Activated T-cell treated with anti-CD3 and anti-CD28 coated beads, Interleukin-2, amount 50 U/mL, for 1 hour (primary cell): ENCODE results near the gene ANKMY1.

Experiments
- DNase-seq: peaks from one replicate; pipeline ENCODE4 v3.0.0-alpha.2; 2020

ANKMY1 gene

DNA sequence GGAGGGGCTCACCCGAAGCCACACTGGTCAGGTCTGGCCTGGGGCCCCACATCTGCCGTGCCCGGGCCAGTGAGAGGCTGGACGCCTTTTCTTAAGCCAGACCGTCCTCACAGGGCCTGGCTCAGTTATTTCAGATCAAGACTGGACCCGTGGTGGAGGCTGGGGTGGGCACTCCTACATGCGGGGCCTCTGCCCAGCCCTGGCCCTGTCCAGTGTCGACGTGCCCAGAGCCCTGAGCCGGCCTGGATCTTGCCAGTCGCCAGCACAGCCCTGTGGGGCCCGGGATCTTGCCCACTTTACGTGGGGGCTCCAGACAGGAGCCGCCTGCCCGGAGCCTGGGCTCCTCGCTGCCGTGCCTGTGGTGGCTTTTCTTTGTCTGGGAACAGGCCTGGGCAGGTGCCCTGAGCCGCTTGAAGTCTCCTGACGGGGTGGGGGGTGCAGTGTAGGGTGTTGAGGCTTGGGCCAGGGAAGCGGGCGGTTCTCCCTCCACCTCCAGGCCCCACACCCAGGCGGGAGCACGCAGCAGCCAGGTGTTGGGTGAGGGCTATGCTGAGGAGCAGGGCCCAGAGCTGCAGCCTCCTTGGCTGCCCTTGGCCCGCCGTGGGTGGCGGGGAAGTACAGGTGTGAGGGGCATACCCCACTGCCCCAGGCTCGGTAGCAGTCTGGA, 116.3 kb downstream of the ANKMY1 start:
- DNase-seq: no peak

DNA sequence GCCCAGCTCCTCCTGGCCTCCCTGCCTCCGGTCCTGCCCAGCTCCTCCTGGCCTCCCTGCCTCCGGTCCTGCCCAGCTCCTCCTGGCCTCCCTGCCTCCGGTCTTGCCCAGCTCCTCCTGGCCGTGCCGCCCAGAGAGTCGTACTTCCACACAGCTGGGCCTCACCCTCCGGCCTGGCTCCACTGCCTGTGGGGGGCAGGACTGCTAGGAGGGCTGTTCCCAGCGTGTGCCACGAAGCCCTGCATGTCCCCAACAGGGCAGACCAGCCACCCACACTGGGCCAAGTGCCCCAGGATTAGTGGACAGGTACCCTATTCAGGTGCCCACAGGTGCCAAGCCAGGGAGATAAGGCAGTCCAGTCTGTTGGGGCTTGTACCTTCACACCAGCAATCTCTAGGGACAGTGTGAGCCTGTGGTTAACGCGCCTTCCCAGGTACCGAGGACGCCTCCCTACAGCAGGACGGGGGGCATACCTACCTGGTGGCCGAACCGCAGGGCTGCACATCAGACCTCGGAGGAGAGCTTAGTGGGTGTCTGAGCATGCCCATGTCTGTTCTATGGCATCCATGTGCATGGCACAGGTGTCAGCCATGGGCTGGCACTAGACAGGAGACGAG, 117.0 kb downstream of the ANKMY1 start:
- DNase-seq: no peak

DNA sequence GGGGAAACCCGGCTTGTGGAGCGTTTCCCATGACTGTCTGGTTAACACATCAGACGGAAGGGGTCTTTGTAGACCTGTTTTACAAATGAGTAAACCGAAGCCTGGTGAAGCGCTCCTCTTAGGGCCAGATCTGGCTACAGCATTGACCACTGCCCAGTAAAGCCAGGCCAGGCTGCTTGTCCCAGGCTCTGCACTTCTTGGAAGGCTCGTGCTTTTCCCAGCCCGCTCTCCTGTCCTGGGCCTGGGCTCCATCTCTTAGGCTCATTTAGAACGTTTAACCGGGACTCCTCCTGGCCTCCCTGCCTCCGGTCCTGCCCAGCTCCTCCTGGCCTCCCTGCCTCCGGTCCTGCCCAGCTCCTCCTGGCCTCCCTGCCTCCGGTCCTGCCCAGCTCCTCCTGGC, 117.5 kb downstream of the ANKMY1 start:
- no peak for DNase-seq

DNA sequence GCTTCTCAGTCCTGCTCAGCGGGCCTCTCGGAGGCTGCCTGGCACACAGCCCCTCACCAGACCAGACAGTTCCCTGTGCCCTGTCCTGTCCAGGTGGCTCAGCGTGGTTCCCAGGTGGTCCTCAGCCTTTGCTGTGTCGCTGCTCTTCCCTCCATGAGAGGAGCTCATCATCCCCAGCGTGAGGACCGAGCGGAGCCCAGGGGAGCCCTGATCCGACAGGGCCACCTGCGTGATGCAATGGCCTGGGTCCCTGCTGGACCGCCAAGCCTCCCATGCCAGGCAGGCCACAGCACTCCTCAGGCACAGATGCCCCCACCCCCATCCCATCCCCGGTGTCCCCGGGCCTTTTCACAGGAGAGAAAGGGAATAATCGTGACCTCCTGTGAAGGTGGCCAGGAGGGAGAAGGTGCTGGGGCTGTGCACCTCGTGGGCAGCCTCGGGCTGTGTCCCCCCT, 118.1 kb downstream of the ANKMY1 start:
- DNase-seq: no peak

DNA sequence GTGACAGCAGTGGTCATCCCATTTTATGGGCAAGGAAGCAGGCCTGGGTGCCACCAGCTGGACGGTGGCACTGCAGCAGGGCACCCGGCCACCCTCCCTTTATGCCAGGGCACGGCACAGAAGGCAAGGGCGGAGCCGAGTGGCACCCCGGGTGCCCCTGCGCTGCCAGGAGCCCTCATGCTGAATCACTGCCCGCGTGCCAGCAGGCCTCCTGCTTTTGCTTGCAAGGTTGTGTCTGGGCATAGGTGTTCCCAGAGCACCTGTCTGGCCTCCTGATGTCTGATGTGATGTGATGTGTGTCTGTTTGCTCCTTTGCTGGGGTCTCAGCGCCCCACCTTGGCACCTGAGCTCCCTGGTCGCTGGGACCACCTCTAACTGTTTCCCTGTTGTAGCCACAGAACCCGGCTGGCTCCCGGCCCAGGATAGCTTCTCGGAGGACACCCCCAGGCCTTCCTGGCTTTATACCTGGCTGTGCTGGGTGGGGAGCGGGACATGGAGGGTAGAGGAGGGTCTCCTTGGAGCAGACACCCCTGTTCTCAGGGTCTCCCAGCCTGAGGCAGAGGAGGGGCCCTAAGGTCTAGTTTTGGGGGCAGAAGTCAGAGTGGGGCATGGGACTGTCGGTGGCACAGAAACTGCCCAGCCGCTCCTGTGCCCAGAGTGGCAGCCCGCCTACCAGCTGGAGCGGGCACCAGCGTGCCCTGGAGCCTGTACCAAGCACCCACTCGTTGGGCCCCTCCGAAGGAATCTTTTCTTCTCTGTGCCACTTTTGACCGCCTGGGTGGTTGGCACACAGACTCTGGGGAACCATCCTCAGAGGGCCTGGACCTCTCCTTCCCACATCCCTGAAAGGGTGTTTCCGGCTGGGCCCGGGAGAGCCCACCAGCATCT, 118.7 kb downstream of the ANKMY1 start:
- DNase-seq: peak; percentile 16

DNA sequence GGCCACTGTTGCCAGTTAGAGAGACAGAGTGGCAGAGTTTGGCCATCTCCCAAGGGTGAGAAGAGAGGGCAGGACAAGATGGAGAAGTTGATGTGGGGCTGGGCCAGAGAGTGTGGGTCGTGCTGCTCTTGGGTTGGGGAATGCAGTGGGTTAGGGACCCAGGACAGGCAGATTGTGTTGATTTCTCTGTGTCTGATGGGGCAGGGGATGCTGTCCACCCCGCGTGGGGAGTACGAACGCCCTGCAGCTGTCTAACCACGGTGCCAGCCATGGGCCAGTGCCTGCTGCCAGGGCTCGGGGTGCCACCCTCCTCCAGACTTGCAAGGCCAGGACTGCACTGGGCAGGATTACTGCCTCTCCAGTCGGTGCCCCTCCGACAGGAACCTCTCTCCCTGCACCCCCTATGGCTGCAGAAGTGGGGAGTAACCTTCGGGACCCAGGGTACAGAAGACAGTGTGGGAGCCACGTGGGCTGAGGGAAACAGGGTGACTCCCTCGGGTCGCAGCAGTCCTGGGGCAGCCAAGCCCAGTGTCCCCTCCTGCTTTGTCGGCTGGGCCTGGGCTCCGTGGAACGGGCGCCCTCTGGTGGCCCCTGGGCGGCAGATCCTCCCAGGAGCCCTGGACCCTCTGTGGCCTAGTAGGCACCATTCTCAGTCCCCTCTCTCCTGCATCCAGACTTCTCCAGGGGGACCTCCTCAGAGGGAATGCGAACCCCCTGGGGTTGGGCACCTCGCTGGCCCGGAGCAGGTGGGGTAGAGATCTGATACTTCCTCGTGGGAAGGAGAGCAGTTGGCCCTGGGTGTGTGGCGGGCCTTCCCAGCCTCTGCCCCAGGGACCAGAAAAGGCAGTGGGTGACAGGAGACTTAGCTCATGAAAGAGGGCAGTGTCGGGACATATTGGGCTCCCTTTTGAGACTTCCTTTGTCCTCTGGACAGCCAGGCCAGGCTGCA, 119.7 kb downstream of the ANKMY1 start:
- peak; percentile 75 for DNase-seq

DNA sequence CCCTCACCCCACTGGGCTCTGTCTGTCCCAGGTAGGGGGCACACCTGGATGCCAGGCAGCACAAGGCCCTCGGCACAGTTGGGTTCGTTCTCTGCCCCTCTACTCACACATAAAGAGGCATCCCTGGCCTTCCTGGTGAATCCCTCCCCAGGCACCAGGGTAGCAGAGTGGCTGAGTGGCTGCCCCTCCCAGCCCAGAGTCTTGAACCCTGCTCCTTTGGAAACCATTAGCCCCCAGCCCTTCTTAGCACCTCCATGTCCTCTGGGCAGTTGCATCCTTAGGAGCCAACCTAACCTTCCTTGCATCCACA, 120.3 kb downstream of the ANKMY1 start:
- peak; percentile 21 for DNase-seq

DNA sequence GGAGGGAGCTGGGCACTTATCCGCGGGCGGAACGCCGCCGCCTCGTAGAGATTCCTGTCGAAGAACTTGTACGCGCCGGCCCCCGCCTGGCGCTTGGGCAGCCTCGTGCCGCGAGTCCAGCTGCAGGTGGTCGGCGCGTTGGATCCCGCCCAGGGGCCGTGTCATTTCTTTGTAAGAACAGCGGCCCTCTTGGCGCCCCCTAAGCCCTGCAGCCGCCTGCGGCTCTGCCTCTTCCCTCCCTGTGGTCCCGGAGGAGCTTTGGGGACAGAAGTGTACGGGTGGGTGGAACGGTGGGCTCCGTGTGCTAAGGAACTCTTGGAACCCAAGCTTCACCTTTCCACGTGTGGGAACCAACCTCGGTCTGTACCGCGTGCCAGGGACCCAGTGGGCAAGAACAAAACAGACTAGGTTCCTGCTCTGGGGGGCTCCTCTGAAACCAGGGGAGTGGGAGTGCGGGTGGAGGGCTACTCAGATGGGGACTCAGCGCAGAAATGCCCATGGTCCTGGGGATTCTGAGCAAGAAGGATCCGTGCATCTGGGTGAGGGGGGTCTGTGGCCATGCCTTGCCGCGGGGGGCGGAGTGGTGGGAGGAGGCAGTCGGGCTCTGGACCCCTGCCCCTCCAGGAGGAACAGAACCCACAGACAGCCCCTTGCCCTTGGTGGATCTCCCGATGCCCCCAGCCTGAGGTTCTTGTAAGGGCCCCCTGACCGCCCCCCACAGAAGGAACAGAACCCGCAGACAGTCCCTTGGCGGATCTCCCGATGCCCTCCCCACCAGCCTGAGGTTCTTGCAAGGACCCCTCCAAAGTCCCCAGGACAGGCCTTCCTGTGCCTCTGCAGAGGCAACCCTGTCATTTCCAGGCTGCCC, 120.9 kb downstream of the ANKMY1 start:
- peak; percentile 38 for DNase-seq

DNA sequence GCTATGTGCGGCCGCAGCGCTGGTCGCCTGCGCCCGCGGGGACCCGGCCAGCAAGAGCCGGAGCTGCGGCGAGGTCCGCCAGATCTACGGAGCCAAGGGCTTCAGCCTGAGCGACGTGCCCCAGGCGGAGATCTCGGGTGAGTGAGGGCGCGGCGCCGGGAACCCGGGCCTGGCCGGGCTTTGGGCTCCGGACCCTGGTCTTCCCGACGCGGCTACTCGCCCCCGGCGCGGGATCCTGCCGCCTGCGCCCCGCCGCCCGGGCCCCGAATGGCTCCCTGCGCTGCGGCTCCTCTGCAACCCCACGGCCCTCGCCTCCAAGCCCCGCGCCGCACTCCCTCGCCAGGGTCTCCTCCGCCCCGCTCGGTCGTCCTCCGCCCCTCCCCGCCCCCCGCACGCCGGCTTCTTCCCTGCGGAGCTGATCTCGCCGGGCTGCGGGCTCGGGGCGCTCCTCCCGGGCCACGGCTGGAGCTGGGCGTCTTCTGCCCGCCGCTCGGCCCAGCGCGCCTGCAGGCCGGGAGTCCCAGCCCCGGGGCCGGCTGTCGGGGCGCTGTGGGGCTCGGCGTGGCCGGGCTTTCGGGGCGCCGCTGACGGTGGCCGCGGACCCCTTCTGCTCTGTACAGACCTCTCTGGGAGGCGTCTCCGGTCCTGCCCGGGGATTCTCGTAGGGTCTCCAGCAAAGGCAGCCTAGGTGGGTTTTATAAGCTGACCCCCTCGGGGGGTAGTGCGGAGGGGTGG, 121.7 kb downstream of the ANKMY1 start:
- peak; percentile 40 for DNase-seq

DNA sequence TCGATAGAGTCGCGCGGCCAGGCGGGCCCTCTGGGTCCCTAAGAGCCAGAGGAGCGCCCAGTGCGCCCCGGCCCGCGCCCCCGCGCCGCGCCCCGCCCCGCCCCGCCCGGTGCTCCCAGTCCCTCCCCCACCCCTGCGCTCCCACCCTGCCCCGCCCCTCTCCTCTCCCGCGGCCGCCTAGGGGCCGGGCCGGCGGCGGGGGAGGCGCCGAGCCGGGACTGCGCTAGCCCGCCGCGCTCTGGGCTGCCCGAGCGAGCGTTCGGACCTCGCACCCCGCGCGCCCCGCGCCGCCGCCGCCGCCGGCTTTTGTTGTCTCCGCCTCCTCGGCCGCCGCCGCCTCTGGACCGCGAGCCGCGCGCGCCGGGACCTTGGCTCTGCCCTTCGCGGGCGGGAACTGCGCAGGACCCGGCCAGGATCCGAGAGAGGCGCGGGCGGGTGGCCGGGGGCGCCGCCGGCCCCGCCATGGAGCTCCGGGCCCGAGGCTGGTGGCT, 122.3 kb downstream of the ANKMY1 start, which contains the start of gene GPC1:
Gene GPC1, plus strand, starts transcription at position 207 of the 491 bp plus-strand sequence. Its CDS starts 256 bp downstream, at position 463.
- DNase-seq: no peak

DNA sequence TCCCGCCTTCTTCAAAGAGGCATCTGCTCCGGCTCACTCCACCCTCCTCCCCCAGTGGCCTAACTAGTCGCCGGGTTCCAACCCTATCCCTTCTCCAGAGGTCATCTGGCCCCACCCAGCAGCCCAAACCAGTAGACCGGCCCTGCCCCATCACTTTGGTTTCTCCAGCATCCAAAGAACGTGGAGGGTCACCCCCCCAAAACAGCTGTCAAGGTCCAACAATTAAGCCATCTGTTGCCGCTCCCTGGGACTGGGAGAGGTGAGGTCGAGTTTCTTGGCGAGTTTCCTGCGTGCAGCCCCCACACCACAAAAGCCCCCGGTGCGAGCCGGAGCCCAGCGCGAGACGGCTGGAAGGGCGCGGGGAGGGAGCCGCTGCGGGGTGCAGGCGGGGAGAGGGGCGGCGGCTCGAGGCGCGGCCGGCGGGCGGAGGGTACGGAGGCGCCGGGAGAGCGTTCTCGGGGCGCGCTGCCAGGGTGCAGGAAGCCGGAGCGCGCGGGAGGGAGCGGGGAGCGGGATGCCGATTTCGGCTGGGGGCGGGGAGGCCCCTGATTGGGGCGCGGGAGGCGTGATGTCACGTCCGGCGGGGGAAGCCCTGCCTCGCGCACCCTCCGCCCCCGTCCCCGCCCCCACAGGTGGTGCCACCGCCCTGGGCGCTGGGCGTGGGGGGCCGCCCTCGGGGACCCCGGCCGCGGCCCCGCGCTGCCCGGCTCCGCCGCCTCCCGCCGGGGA, 122.9 kb downstream of the ANKMY1 start:
- DNase-seq: peak; percentile 91

DNA sequence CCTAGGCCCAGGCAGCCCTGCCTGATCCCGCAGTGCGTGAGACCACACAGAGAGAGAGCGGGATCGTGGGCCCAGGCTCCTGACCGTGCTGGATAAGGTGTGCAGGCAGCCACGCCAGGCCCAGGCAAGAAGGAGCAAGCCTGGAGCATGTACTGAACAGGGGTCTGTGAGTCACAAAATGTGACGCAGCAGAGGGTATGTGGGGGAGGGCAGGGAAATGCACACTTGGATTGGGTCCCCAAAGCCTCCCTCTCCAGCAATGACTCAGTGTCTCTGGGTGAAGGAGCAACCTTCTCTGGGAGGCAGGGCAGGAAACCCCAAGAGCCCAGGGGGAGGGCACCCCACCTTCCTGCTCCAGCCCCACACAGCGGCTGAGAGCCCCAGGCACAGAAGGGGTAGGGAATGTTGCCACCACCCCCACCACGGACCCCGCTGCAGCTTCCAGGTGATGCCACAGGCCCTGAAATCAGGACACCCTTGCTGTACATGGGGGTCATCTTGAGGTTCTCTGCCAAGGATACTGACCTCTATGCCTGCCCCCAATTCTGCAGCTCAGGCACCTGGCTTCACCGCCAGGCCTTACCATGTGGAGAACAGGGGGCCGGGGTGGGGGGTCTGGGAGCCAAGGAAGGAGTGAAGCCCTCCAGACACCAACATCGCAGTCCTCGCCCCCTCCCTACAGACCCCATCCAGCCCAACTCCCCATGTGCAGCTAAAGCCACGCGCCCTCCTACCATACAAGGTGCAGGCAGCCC, 123.6 kb downstream of the ANKMY1 start:
- peak; percentile 17 for DNase-seq

DNA sequence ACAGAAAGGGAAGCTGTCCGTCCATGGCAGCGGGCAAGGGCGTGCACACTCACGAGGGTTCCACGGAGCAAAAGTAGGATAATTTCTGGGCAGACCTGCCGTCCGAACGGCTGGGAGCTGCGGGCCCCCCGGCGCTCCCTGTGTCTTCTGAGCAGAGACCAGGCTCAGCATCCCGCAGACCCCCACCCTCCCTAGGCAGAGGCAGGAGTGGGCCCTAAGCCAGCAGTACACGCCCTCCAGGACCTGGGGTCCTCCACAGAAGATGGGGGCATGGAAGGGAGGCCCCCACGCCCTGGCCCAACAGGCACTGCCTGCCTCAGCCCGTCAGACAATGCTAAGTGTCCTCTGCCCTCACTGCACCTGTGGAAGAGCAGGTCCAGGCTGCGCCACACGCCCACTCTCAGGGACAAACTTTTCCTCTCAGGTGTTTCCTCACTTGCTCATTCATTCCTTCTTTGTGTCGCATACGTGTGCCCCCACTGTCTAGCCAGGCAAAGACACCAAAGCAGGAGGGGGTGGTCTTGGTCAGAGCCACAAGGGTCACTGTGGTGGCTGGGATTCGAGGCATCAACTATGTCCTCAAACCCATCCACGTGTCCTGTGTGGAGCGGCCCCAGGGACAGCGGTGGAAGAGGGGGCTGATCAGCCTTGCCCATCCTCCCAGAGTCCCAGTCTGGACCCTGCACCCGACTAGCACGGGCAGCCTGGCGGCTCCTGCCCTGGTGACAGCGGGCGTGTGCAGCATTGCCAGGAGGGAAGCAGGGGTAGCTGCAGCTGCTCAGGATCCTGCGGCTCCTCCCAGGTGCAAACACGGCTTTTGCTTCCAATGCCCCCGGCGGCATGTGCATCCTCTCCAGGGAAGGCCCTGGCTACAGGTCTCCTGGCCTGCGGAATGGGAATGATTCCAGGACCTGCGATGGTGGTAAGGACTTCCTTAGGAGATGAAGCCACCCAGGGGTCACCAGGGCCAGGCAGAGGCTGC, 124.7 kb downstream of the ANKMY1 start:
- peak; percentile 14 for DNase-seq

DNA sequence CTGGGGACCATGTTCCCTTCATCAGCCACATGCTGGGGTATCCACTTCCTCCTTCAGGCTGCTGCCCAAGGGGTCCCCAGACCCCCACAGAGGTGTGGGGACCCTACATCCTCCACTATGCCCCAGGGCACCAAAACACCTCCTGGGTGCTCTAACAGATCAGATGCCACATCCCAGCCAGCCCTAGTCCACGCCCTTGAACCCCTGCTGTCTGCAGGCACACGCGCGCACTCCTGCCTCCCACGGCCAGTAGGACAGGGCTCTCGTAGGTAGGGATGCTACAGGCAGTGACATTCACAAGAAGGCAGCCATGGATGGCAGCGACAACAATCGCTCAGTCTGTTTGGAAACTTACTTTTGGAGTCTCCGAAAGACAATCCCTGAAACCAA, 125.4 kb downstream of the ANKMY1 start:
- DNase-seq: peak; percentile 11

DNA sequence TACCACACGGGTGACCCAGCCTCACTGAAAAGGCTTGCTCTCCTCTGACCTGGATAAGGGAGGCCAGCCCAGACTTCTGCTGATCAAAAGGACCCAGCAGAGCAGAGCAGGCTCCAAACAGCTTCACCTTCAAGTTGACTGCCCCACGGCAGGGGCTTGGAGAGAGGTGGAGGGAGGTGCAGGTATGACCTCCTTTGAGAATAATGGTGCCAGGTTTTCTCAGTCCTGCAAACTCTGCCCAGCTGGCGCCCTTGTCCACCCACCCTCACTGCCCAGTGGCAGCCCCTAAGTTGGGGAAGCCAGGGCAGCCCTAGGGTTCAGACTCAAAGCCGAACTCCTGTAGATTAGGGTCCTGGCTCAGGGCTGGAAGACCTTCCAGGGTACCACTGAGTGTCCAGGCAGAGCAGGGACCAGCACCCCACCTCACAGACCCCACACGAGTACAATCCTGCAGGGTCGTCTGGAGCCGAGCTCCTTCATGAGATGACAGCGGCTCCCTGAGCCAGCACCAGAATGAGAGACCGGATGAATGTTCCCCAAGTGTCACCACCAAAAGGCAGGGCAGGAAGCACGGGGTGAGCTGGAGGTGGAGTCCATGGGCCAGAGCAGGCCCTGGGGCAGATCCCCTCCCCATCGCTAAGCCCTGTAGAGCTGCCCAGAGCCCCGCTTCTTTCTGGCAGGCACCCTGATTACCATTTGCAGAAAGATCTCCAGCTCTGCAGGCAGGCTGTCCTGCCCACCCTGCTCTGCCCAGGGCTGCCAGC, 125.9 kb downstream of the ANKMY1 start:
- peak; percentile 13 for DNase-seq

DNA sequence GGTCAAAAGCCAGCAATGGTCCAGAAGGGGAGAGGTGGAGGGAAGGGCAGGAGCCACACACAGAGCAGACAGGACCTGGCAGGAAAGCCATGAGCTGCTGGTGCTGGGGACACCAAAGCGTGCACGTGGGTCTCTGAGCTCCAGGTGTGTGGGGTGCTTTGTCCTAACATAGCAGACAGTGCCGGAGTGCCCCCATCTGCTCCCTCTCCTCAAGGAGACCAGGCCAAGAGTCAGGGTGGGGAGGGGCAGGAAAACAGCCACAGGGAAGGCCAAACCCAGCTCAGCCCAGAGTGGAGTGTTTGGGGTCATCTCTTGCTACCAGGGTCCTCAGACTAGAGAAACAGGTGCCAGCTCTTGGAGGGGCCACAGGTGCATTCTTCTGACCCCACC, 126.5 kb downstream of the ANKMY1 start:
- peak; percentile 10 for DNase-seq

DNA sequence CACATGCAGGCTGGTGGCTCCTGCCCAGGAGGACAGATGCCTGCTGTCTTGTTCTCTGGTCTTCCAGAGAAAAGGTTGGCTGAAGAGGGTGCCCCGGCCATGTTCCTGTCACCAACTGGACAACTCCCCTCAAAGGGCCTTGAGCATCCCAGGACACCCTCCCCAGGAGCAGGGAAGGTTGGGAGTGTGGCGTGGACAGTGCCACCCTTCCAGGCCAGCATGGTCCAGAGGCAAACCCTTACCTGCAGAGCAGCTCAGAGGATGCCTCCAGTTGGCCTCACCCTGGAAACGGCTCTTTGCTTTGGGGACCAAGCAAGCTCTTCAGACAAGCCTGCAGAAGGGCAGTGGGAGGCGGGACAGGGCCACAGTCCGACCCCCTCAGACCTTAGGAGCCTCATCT, 127.2 kb downstream of the ANKMY1 start:
- peak; percentile 11 for DNase-seq
